ENCODE measurements around the gene TRAF3IP1. TPM values are rescaled to one million over a fixed set of nuclear protein-coding genes. Genes with fewer than 3 reads are reported as not detected.

Gene TRAF3IP1
- total and polyA plus RNA-seq, 2 of the 13 experiments (the other 11 are each of a cell fraction or from before 2014, with no cell fraction given), result 4.1 to 12.9 TPM

DNA sequence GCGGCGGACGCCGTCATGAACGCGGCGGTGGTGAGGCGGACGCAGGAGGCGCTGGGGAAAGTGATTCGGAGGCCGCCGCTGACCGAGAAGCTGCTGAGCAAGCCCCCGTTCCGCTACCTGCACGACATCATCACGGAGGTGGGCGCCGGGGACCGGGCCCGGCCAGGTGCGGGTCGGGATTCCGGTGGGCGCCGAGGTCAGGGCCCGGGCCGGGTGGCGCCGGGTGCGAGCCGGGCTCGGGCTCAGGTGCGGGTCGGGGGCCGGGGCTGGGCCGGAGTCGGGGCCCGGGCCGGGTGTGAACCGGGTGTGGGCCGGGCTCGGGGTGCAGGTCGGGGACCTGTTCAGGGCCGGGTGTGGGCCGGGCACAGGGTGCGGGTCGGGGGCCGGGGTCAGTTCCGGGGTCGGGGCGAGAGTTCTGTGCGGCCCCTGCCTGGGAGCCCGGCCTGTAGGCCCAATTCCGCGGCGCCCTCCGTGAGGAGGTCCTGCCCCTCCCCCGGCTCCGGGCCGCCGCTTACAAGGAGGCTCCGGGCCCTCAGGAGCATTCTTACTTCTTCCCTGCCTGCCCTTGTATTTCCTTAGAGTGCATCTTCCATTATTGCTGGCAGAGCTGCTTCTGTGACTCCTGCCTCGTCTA is 447 bp downstream of the TRAF3IP1 start (continued):
- 0 out of 2 replicates have a peak, but pooled peaks have one; percentile 7 for TF ChIP-seq KDM2A (CRISPR knock-in tag; IDR thresholded peaks at IDR 0.05; ENCODE audit: borderline replicate concordance, low read depth)
- TF ChIP-seq CREBL2 (CRISPR knock-in tag; IDR thresholded peaks at IDR 0.05; ENCODE audit: borderline replicate concordance), result 0 out of 2 replicates have a peak, but pooled peaks have one; percentile 47
- no peak for TF ChIP-seq ZNF841 (CRISPR knock-in tag; IDR thresholded peaks at IDR 0.05; ENCODE audit: borderline replicate concordance)
- peak; percentile 56; the same call in 1 of the 2 replicates for TF ChIP-seq ZFX (CRISPR knock-in tag; IDR thresholded peaks at IDR 0.05; ENCODE audit: low read depth)
- TF ChIP-seq KDM5B (CRISPR knock-in tag; IDR thresholded peaks at IDR 0.05; ENCODE audit: borderline replicate concordance), result 0 out of 2 replicates have a peak, but pooled peaks have one; percentile 1

DNA sequence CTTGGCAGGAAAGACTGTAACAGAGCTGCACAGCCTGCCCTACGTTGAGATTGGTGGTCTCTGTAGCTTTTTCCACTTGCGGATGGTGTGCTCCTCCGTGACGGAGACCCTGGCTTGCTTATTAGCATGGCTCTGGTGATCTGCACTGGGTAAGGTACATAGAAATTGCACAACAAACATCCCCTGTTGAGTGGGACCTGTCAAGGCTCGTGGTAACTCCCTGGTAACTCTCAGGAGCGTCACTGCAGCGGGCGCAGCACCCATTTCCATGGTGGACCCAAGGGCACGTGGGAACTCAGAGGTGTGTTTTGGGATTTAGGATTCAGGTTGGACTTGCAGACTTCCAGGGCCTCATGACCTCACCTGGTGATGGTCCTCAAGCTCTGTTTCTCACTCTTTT is 1.1 kb downstream of the TRAF3IP1 start:
- ChIA-PET POLR2A (interaction anchor here (1.0 to 1.9 kb wide), 2 partner anchors 31 to 33 kb away, joined by 3 to 4 read pairs; partner anchors contain the start of gene PER2), CTCF (ENCODE audit: low intra/inter-chr PET ratio, low total read pairs) (no interaction called here)
- H2AFZ ChIP-seq (ENCODE audit: low read length), result no peak overlapping the region
- H3K4me1 ChIP-seq (ENCODE audit: insufficient read depth, low read length), result peaks cover 24% of the 10 kb centered on the region
- H3K36me3 ChIP-seq (replicated peaks in 1 of 2; ENCODE audit: control insufficient read depth in 1 of 2, insufficient read depth in 2 of 2, low read length in 2 of 2), result peaks cover 0 to 5% of the 10 kb centered on the region in 2 experiments; a peak in 1 of 5 replicates
- peaks cover 0 to 1% of the 10 kb centered on the region in 2 experiments; a peak in 2 of 5 replicates for H3K27me3 ChIP-seq (ENCODE audit: control insufficient read depth in 1 of 2, insufficient read depth in 2 of 2, low read length in 2 of 2)
- H3K79me2 ChIP-seq (ENCODE audit: insufficient read depth, low read length), result peaks cover 6% of the 10 kb centered on the region
- 41% methylated on average over 9 of the region's 9 CpGs for WGBS (ENCODE audit: low lambda C conversion rate)
- no TSS peak for BruUV-seq (replicated peaks)
- no peak overlapping the region for H3K27ac ChIP-seq (ENCODE audit: extremely low read length, insufficient read depth, low read length)
- FAIRE-seq (no peak), ATAC-seq (peak; percentile 8; the same call in 2 of the 3 replicates), DNase-seq (ENCODE audit: low spot score) (peak; percentile 24)
- H3K4me2 ChIP-seq (ENCODE audit: low read depth, low read length), result peak overlapping the region; percentile 97
- intact Hi-C loops (cut with micrococcal nuclease; ENCODE audit: unreplicated experiment) (loop anchor here (5.0 kb wide), 1 partner anchor 34 kb away; the partner anchor contains the start of gene PER2), in situ Hi-C loops (cut with HindIII; ENCODE audit: extremely low pct_ligation_motif_present, low pct_unique_long_range_greater_than_20kb) (no loop called here)
- peak overlapping the region; percentile 74 to 92 (median 88) for H3K4me3 ChIP-seq (replicated peaks in 1 of 3; ENCODE audit: insufficient read depth in 1 of 3, low read depth in 2 of 3, low read length in 3 of 3)
- no peaks in the 10 kb centered on the region for H4K20me1 ChIP-seq (ENCODE audit: insufficient read depth, low read length)
- peak overlapping the region; percentile 76 for H3K9ac ChIP-seq (ENCODE audit: insufficient read depth, low read depth, low read length)
- no peaks in the 10 kb centered on the region for H3K9me3 ChIP-seq (ENCODE audit: low read length)
- TF ChIP-seq ZNF274 (CRISPR knock-in tag; IDR thresholded peaks at IDR 0.05) (no peak), MTF1 (CRISPR knock-in tag; IDR thresholded peaks at IDR 0.05) (no peak), ZEB1 (IDR thresholded peaks at IDR 0.05; ENCODE audit: insufficient replicate concordance, low read depth) (no peak), MAFK (conservative IDR thresholded peaks at IDR 0.05 in 1 of 2, IDR thresholded peaks at IDR 0.05 in 1 of 2; ENCODE audit: low read length in 2 of 2) (no peak), ZNF225 (CRISPR knock-in tag; IDR thresholded peaks at IDR 0.05) (no peak), ZNF703 (CRISPR knock-in tag; IDR thresholded peaks at IDR 0.05; ENCODE audit: borderline replicate concordance) (no peak), ZNF773 (CRISPR knock-in tag; IDR thresholded peaks at IDR 0.05; ENCODE audit: borderline replicate concordance) (no peak), ZNF775 (CRISPR knock-in tag; IDR thresholded peaks at IDR 0.05; ENCODE audit: borderline replicate concordance) (no peak), EED (CRISPR knock-in tag; IDR thresholded peaks at IDR 0.05) (peak; percentile 48; the same call in 1 of the 2 replicates), CEBPB (IDR thresholded peaks at IDR 0.05; ENCODE audit: borderline replicate concordance, low read depth, low read length) (peak; percentile 86), PREB (CRISPR knock-in tag; IDR thresholded peaks at IDR 0.05) (no peak), ELK4 (CRISPR knock-in tag; IDR thresholded peaks at IDR 0.05; ENCODE audit: borderline replicate concordance) (no peak), ZNF136 (CRISPR knock-in tag; IDR thresholded peaks at IDR 0.05; ENCODE audit: low read depth) (no peak), SUZ12 (IDR thresholded peaks at IDR 0.05; ENCODE audit: low read depth, low read length) (no peak), KDM5B (CRISPR knock-in tag; IDR thresholded peaks at IDR 0.05; ENCODE audit: borderline replicate concordance) (peak; percentile 47; the same call in 1 of the 2 replicates), HDAC1 (CRISPR knock-in tag; IDR thresholded peaks at IDR 0.05) (no peak)
